ENCODE measurements around the gene UBR1.

DNA sequence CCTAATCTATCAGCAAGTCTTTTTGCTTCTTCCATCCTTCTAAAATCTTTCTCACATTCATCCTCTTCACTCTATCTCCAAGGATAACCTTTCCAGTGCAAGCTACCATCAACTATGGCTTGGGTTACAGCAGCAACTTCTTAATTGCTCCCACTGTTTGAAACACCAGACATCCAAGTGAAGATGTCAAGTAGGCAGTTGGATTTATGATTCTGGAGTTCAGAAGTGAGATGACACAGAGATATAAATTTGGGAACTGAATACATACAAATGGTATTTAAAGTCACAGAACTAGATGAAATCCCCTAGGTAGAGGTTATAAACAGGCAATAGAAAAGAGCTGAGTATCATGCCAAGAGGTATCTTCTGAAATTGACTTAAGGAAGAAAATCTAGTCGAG, 3.7 kb downstream of the UBR1 start:
- no peak for TF ChIP-seq POLR2A (IDR thresholded peaks at IDR 0.05)
- TF ChIP-seq, protein P1, sequence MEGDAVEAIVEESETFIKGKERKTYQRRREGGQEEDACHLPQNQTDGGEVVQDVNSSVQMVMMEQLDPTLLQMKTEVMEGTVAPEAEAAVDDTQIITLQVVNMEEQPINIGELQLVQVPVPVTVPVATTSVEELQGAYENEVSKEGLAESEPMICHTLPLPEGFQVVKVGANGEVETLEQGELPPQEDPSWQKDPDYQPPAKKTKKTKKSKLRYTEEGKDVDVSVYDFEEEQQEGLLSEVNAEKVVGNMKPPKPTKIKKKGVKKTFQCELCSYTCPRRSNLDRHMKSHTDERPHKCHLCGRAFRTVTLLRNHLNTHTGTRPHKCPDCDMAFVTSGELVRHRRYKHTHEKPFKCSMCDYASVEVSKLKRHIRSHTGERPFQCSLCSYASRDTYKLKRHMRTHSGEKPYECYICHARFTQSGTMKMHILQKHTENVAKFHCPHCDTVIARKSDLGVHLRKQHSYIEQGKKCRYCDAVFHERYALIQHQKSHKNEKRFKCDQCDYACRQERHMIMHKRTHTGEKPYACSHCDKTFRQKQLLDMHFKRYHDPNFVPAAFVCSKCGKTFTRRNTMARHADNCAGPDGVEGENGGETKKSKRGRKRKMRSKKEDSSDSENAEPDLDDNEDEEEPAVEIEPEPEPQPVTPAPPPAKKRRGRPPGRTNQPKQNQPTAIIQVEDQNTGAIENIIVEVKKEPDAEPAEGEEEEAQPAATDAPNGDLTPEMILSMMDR (IDR thresholded peaks at IDR 0.05): no peak
